ENCODE data around the gene RNF14.
"Not testable (repeated sequence)": the region's sequence is repeated elsewhere in the genome, so short reads cannot be mapped to it uniquely, and the experiment has no call there.

The RNF14 gene, protein sequence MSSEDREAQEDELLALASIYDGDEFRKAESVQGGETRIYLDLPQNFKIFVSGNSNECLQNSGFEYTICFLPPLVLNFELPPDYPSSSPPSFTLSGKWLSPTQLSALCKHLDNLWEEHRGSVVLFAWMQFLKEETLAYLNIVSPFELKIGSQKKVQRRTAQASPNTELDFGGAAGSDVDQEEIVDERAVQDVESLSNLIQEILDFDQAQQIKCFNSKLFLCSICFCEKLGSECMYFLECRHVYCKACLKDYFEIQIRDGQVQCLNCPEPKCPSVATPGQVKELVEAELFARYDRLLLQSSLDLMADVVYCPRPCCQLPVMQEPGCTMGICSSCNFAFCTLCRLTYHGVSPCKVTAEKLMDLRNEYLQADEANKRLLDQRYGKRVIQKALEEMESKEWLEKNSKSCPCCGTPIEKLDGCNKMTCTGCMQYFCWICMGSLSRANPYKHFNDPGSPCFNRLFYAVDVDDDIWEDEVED

DNA sequence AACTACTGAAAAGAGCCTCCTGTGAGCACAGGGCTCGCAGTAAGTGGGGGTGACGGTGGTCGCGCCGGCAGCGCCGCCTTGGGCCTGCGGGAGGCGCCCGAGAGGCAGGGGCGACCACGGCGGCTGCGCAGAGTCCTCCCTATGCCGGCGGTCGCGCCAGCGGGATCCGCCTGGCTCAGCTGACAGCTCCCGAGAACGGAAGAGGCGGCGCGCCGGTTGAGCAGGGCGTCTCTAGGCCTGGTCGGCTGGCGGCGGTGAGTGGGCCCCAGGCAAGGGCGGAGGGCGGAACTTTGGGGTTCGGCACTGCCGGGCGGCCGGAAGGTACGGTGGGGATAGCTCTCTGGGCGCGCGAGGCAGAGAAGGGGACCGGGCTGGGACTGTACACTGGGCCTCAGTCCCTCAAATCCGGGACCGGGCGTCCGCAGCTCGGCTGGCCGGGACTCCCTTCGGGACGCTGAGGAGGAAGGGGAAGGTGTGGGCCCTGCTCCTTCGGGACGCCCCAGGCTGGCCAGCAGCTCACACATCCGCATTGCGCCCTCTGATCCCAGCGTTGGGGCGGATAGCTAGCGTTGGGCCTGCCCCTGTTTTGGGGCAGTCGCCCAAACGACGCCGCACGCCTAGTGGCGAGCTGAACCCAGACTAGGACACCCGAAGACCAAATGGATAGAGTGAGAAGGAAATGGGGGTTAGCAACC, at the start of gene RNF14:
Gene RNF14 (plus strand): TSS at position 192 of the 695 bp plus-strand sequence. CDS start 4,484 bp downstream, outside the sequence.
- DNase-seq, result peak; percentile 97

DNA sequence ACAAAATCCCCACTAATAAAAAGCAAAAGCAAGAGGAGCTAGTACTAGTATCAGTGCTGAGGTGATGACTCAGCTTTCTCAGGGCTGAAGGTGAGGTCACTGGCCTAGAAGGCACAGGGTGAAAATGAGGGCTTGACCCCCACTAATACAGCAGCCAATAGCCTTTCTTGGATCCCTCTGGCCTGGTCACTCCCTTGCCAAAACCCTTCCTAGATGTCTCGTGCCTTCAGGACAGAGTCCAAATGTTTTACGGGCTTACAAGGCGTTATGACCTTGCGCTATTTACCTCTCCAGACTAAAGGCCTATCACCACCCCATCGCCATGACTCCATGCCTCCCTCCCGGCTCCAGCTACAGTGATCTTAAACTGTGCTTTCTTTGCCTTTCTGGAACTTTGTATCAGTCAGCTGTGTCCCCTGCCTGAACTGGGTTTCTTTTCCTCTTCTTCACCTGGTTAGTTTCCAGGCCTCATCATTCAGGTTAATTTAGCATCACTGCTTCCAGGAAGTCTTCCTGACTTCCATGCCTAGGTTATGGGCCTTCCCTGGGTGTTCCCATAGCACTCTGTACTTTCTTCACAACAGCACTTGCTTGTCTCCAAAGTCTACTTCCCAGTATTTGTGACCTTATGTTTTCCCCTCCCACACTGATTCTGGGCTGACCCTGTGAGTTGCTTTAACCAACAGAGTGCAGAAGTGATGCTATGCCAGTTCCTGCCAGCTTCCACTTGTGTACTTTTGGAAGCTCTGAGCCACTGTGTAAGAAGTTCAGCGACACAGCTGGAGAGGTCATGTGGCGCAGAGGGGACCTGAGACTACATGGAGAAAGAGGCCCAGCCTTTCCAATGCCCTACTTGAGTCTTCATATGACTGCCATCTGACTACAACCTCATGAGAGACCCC, 49.4 kb upstream of the RNF14 start:
- DNase-seq, result no peak

DNA sequence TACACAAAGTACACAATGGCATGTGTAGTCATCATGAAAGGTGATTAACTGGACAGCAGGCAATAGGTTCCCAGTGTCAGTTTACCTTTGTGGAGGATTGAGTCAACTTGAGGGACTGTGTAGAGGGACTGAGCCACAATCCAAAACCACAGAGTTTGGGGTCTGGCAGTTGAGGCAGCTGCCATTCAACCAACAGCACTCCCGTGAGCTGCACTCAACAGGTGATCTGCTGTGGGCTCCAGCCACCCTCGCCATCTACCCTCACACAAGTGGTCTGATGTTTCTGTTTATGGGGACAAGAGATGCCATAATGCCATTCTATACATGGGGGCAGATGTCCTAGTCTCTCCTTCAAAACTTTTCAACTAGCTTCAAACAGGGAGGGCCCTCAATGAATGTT, 48.1 kb upstream of the RNF14 start:
- DNase-seq, result no peak

DNA sequence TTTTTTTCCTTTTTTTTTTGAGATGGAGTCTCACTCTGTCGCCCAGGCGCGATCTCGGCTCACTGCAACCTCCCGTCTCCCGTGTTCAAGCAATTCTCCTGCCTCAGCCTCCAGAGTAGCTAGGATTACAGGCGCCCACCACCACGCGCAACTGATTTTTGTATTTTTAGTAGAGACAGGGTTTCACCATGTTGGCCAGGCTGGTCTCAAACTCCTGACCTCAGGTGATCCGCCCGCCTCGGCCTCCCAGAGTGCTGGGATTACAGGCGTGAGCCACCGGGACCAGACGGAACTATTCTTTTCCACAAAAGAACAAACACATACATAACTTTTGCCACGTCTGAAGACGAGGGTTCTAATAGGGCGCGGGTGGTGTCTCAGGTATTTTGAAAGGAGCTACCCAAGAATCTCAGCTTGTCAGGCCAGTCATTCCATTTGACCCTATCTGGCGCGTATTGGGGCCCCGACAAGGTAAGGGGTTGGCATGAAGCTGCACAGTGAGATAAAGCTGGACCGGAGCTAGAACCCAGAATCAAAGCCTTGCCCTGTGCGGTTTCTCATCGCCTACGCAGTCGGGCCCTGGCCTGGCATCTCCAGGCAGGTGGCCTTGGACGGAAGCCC, 46.0 kb upstream of the RNF14 start:
- not testable (repeated sequence) for DNase-seq

DNA sequence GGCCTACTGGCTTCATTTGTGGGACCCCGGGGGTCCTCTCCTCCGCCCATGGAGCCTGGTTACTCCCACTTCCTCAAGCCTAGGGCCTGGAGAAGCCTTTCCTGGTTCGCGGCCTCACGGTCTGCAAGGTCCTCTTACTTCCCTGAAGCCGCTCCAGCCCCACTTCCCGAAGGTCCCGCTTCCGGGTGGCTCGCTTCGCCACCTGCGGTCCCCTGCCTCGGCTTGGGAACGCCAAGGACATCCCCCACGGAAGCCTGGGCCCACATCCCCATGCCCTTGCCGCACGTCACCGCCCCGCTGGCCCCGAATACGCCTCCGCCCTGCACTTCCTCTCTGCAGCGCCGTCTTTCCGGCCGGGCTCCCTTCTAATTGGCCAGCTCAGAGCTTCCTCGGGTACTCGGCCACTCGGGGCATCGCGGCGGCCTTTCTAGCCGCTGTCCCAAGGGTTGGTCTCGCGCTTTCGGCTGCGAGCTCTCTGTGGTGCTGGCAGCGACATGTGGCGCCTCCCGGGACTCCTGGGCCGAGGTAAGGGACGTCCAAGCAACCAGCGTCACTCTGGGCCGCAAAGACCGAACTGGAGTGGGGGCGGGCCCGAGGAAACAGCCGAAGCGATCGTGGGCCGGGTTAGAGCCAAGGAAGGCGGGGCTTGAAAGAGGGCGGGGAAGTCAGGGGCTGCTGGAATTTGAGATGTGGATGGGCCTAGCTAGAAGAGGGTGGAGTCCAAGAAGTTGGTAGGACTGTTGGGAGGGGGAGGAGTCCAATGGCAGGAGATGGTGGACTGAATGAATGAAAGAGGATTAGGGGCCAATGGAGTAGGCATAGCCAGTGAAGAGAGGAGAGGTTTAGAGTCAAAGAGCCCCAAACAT, 45.2 kb upstream of the RNF14 start, which contains the start of gene DELE1:
Gene DELE1 (plus strand): TSS at position 424 of the 866 bp plus-strand sequence. CDS start 71 bp downstream, at position 495.
- DNase-seq, result peak; percentile 87

DNA sequence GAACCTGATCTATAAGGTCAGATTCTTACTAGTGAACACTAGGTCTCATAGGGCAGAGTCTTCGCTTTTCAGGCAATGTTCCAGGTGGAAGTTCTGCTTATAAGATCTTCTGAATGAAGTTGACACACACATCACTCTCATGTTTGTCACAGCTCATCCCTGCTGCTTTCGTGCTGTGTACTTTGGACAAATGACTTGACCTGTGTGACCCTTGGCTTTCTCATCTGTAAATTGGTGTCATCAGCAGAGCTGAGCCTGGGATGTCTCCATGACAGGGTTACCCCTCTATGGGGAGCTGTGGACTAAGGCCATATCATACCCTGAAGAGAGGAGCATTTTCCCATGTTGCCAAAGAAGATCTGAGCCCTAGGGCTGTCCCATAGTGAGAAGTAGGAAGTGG, 42.5 kb upstream of the RNF14 start:
- DNase-seq, result no peak

DNA sequence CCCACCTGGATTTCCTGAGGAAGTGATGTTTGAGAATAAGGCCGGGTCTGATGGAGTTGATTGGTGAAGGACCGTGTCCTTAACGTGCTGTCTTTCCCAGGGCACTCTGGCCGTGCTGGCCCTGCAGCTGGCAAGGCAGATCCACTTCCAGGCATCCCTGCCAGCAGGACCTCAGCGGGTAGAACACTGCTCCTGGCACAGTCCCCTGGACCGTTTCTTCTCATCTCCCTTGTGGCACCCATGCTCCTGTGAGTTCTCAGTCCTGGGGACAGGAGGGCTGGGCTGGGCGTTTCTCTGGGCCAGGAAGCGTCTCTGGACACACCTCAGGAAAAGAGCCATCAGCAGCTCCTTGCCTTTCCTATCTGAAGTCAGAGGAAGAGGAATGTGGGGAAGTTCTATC, 40.9 kb upstream of the RNF14 start:
- no peak for DNase-seq

DNA sequence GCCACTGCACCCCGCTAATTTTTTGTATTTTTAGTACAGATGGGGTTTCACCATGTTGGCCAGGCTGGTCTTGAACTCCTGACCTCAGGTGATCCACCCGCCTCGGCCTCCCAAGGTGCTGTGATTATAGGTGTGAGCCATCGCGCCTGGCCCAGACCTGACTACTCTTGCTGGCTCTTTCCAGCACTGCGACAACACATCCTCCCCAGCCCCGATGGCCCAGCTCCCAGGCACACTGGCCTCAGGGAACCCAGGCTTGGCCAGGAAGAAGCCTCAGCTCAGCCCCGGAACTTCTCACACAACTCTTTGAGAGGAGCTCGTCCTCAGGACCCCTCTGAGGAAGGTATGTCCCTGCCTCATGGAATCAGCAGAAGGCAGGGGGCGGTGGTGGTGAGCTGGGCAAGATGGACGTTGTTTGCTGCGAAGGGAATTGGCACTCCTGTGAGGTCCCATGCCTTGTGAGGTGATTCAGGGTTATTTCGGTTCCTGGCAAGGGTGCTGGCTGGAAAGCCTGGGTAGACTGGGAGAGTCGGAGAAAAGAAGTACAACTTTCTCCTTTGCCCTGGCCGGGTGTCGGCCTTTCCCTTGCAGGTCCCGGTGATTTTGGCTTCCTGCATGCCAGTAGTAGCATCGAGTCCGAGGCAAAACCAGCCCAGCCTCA, 39.4 kb upstream of the RNF14 start:
- DNase-seq, result no peak

DNA sequence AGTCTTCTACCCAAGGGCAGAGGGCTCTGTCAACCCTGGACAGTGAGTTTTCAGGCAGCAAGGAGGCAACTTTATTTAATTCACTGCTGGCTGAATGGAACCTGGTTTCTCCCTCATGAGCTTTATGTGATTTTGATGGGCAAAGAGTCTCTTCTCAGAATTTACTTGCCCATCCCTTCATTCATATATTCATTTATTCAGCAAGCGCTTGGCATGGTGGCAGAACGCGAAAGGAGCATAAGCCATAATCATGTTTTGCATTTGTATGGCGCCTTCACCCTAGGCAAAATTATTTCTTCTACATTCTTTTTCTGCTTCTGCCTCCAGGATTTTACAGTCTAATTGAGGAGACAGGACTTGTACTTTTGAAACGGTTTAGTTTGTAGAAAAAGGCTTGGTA, 37.2 kb upstream of the RNF14 start:
- no peak for DNase-seq

DNA sequence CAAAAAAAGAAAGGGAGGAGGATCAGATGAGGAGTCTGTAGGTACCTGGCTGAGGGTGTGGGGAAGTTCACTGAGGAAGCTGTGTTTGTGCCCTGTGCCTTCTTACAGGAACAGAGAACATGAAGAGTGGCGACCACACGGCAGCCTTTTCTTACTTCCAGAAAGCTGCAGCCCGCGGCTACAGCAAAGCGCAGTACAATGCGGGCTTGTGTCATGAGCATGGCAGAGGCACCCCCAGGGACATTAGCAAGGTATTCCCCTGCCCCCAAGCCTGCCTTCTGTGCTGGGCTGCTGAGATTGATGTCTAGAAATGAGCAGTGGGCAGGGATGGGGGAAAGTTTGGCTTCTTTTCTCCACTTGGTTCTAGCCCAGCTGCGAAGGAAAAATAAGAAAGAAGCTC, 35.8 kb upstream of the RNF14 start:
- DNase-seq, result no peak

DNA sequence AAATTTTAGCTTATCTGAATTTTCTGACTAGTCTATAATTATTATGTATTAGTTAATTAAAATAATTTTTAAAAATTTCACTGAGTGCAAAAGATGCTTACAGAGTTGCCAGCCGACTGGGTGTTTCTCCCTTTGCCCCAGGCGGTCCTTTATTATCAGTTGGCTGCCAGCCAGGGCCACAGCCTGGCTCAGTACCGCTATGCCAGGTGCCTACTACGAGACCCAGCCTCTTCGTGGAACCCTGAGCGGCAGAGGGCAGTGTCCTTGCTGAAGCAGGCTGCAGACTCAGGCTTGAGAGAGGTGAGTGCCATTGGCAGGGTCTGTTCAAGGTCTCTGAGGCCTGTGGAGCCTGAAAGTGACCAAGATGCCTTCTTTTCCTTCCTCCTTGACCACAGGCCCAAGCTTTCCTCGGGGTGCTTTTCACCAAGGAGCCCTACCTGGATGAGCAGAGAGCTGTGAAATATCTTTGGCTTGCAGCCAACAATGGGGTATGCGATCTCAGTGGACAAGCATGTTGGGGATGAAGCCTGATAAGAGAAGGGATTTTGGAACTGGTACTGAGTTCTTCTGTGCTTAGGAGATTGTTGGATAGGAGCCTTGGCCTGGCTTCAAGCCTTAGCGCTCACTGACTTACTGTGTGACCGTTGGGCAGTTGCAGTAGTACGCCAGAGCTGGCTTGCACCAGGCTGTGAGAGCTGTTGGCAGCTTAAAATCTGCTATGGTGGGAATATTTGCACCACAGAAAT, 34.6 kb upstream of the RNF14 start:
- DNase-seq, result no peak

DNA sequence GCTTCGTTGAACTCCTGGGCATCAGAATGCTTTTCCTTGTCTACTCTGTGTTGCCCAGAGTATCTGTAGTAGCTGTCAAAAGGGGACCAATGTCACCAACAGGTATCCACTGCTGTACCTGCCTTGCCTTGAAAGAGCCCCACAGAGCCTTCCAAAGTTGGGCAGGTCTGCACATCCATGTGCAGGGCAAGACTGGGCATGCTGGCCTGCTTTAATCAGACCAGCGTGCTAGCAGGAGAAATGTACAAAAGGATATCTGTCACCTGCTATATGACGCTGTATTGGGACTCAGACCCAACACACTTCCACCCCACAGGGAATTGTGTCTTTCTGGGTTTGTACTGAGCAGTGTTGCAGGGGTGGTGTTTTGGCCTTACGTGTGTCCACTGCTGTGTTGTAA, 33.4 kb upstream of the RNF14 start:
- no peak for DNase-seq

DNA sequence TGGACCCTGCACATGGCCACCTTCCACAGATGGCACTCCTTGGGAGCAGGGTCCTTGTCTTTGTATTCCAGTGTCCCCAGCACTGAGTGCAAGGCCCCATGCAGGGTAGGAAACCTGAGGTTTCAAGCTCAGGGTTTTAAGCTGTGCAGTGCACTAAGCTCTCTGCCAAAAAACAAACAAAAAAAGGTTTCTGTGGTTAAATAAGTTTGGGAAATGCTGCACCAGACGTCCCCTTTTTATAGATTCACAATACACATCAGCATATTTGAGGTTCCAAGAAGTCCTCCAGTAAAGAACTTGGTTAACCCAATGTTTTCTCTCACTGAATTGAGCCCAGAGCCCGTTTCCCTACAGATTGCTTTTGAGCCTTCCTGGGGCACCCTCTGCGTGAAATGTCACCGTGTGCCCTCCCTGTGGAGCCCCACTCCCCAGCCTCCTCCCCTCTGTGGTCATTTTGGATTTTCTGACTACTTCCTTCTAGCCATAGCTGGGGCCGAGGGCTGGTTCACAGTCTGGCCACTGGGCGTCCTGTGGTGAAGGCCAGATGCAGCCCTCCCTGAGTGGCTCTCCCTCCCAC, 28.1 kb upstream of the RNF14 start:
- DNase-seq, result no peak

DNA sequence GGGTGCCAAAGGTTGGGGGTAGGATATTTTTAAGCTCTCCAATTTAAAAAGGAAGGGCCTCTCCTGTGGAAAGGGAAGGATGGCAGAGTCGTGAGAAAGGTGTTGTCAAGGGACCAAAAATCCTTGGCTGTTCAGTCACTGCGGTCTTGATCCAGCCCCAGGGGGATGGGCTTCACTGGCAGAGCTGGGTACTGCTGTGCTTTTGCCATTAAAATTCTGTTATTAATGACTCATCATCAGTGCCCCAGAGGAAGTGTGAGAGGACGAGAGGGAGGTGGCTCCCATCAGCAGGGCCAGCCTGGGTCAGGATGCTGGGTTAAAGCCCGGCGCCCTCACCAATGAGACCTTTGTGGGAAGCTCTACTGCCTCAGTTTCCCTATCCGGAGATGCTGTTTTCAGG, 27.6 kb upstream of the RNF14 start:
- no peak for DNase-seq

DNA sequence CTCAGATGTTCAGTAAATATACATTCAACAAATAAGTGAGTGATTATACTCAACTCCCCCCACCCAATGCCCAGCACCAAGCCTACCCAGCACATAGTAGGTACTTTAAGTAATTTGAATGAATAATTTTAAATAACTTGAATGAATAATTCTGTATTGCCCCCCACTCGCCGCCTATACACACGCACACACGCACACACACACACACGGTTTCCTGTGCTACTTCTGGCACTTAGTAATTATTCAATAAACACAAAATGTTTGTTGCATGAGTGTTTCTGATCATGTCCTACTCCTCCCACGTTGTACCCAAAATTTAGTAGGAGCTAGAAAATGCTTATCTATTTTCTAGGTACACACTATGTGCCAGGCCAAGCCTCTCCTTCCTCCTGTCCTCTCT, 27.1 kb upstream of the RNF14 start:
- DNase-seq, result no peak

DNA sequence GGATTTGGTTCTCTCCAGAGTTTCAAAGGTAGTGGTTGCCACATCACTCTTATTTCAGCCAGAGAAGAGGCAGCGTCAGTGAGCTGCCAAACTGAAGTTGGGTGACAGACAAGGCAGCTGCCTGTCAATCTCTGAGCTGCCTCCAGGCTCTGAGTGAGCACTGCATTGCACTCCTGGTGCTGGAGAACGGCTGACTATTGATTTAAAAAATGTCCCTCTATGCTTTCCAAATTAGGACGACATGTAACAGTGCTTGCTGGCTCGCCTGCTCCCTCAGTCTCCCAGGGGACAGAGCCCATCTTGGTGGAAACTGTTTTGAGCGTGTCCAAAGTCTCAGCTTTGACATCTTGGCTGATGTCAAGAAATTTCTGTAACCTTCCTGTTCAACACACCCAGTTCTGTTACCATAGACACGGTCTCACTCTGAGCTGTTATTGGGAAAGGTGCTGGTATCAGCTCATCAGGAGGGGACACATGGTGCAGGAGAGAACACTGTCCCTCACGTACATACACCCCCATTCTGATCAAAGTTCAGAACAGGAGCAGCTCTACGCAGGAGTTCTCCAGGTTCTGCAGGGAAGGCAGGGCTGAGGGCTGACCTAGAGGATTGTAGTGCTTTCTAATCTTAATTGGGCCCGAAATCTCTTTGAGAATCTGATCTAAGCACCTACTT, 26.6 kb upstream of the RNF14 start:
- no peak for DNase-seq

DNA sequence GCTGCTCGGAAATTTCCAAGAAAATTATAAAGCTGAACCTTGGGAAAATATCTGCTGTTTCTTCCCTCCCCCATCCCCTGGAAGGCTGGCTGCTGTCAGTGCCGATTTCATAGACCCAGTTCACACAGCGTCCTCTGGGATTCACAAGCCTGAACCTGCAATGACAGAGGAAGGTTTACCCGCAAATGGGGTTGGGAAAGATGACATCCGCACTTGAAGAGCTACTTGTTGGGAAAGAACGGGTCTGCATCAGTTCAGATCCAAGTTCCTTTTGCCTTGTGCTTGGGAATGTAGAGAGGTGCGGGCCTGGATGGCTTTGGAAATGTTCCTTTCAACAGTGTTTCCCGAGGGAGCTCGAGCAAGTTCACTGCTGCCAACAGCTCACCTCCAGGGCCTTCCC, 24.8 kb upstream of the RNF14 start:
- no peak for DNase-seq

DNA sequence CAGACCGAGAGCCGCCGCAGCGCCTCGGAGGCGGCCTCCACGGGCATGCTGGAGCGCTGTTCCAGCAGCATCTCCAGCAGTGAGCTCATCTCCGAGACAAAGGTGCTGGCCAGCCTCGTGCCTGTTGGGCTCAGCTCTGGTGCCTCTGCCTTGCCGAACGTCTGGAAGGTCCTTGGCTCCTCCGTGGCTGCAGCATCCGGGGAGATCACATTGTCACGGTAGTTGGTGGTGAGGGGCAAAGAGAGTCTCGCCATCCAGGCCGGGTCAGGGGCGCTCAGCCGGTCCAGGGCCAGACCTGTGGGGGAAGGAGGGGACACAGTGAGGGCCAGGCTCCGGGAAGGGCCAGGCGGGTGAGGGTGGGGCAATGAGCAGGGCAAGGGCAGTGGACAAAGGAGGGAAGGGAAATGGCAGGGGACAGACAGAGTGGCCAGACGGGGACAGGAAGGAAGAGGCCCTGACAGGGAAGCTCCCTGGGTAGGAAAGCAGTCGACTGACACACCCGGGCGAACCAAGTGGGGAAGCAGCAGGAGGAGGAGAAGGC, 23.3 kb upstream of the RNF14 start:
- DNase-seq, result no peak

DNA sequence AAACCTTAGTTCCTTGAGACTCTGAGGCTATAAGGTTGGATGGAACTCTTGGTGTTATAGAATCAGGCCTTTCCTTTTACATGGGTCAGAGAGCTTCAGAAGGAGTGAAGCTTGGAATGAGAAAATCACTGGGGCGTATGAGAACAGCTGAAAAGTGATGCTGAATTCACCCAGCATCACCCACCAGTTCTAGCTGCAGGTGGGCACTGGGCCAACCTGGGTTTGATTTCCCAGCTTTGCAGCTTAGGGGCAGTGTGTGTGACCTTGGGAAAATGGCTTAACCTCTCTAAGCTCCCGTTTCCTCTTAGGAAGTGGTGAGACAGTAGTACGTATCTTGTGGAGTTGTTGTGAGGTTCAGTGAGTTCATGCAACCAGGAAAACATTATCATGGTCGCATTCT, 21.6 kb upstream of the RNF14 start:
- no peak for DNase-seq

All from GDM1 (cell line).